GM12864 (cell line): Measurements from ENCODE around the gene FMNL2.

Experiments used
- DNase-seq: peaks from one replicate; pipeline ENCODE4 v3.0.0-alpha.2; 2011; ENCODE audit warnings: low read depth
- H3K4me3 ChIP-seq: 2 replicates; pipeline ENCODE4 v1.5.1; 2011; ENCODE audit warnings: mild to moderate bottlenecking, low read depth, low read length, control low read depth
- CTCF ChIP-seq: IDR thresholded peaks from 2 replicates; pipeline ENCODE4 v1.5.1; 2011; ENCODE audit warnings: low read depth, mild to moderate bottlenecking, moderate library complexity, low read length, control low read depth, inconsistent platforms; ENCODE audit errors: missing control alignments

FMNL2 gene

GRCh38 chr2:152400607-152401214 lies 65.7 kb downstream of the FMNL2 start:
- TF ChIP-seq CTCF: no peak
- H3K4me3 ChIP-seq: no peak overlapping the region
- no peak for DNase-seq

DNA sequence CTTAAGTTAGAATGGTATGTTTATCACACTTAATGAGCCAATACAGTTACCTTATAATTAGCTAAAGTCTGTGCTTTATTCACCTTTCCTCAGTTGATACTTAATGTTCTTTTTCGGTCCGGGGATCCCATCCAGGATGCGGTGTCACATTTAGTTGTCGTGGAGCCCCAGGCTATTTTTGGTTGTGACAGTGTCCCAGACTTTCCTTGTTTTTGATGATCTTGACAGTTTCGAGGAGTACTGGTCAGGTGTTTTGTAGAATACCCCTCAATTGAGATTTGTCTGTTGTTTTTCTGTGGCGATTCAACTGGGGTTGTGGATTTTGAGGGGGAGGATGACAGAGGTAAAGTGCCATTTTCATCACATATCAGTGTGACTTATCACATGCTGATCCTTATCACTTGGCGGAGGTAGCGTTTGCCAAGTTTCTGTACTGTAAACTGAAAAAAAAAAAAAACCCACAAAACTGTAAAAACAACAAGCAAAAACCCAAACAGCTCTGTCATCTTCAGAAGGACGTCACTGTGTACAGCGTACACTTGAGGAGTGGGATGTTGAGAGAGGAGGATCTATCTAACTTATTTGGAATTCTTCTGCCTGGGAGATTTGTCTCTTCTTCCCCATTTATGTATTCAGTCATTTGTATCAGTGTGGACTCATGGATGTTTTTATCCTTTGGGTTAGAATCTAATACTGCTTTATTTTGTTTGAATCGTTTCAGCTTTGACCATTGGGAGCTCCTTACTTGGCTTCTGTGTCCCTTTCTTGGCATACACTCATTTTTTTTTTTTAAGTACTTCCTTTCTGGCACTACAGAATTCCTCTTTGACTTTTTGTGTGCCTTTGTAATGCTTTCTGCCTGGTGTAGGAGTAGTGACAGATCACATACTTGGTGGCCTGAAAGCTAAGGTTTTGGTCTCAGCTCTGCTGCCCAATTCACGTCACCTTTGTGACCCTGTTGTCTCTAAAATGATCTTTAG lies 68.1 kb downstream of the FMNL2 start:
- no peak for DNase-seq
- TF ChIP-seq CTCF: no peak
- no peak overlapping the region for H3K4me3 ChIP-seq

GRCh38 chr2:152405206-152406118 lies 70.5 kb downstream of the FMNL2 start:
- DNase-seq: no peak

GRCh38 chr2:152406119-152406835 lies 71.3 kb downstream of the FMNL2 start:
- DNase-seq: no peak
- no peak for TF ChIP-seq CTCF
- no peak overlapping the region; the same call in 1 of the 2 replicates for H3K4me3 ChIP-seq

More at GRCh38 chr2:152405206-152406118, 70.5 kb downstream of the FMNL2 start:
- no peak overlapping the region for H3K4me3 ChIP-seq
- no peak for TF ChIP-seq CTCF

DNA sequence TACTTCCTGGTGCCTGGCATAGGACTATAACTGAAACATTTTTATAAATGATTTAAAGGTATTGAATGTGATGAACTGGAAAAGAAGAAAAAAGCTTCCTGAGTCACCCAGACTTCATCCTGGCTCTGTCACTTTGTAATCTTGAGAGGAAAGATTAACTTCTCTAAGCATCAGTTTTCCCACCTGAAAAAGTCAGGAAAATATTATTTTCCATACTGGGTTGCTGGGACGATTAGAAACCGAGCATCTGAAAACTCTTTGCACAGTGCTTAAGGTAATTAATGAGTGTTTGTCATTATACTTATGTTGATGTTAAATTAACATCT lies 71.8 kb downstream of the FMNL2 start:
- no peak for TF ChIP-seq CTCF
- DNase-seq: no peak
- H3K4me3 ChIP-seq: peak overlapping the region; percentile 42; the same call in 1 of the 2 replicates

GRCh38 chr2:152407204-152407721 lies 72.3 kb downstream of the FMNL2 start:
- H3K4me3 ChIP-seq: peak overlapping the region; percentile 42
- peak; percentile 54 for DNase-seq
- TF ChIP-seq CTCF: no peak
